Activated CD8-positive, alpha-beta T cell treated with anti-CD3 and anti-CD28 coated beads for 36 hours (primary cell): Measurements from ENCODE around the gene PRDM5. TPM values are rescaled to one million over a fixed set of nuclear protein-coding genes. Genes with fewer than 3 reads are reported as not detected.

ENCODE experiments used
- ATAC-seq: fragments of 200-7000 bp; cut with Tn5 transposase; one replicate; pipeline ENCODE4 v1.10.0; 2021; ENCODE audit warnings: mild to moderate bottlenecking, moderate library complexity
- CTCF ChIA-PET: fragments of 350-600 bp; sonication (Branson Sonifier 250); formaldehyde crosslinking; loops from one replicate; lab custom pipeline; 2021; ENCODE audit warnings: antibody characterized with exemption; lab: Charles Lee
- POLR2A ChIA-PET: fragments of 350-600 bp; sonication (Branson Sonifier 250); formaldehyde crosslinking; loops from one replicate; lab custom pipeline; 2021; ENCODE audit warnings: antibody characterized with exemption; lab: Charles Lee
- DNase-seq: peaks from one replicate; pipeline ENCODE4 v3.0.0-alpha.2; 2020
- H3K27ac Mint-ChIP-seq: one replicate; pipeline ENCODE4 v1.8.0; 2021; ENCODE audit warnings: mild to moderate bottlenecking, mixed read lengths
- H3K27me3 Mint-ChIP-seq: one replicate; pipeline ENCODE4 v1.8.0; 2021; ENCODE audit warnings: mixed read lengths
- H3K36me3 Mint-ChIP-seq: one replicate; pipeline ENCODE4 v1.8.0; 2021; ENCODE audit warnings: low read depth, mixed read lengths
- H3K4me1 Mint-ChIP-seq: one replicate; pipeline ENCODE4 v1.8.0; 2021; ENCODE audit warnings: low read depth, mixed read lengths
- H3K4me3 Mint-ChIP-seq: one replicate; pipeline ENCODE4 v1.8.0; 2021; ENCODE audit warnings: mild to moderate bottlenecking, moderate library complexity, mixed read lengths
- H3K9me3 Mint-ChIP-seq: one replicate; pipeline ENCODE4 v1.8.0; 2021; ENCODE audit warnings: mixed read lengths
- intact Hi-C: fragments of 100-400 bp; cut with micrococcal nuclease; formaldehyde crosslinking; loops from one replicate; pipeline ENCODE4 v1.10.0; 2022
- total RNA-seq, 2 experiments: library from RNA; stranded (reverse); gene quantifications; one replicate each; pipeline ENCODE4 v1.2.3, GENCODE V29; 2021
- TF ChIP-seq, protein P1 (sequence below): fragments of 200-600 bp; IDR thresholded peaks from one replicate; pipeline ENCODE4 v1.8.0; 2022; ENCODE audit warnings: antibody characterized with exemption, mild to moderate bottlenecking

The PRDM5 gene
- total RNA-seq, 2 experiments from 2014 or later, result 0.51 to 0.52 TPM

DNA sequence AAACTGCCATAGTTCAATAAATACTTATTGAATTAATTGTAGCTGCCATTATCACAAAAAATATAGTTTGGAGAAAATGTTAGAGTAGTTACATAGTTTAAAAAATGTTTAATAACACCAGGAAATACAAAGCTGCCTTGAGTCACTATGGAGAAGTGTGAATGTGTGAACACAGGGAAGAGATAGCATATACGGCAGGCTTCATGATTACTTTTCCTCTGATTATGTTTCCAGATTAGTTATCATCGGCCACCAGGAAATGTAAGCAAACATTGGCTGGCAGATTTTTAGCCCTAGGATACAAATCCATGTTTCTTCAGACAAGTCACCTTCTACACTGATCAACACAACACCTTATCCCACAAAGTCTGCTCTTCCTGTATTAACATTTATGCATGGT lies 4.4 kb downstream of the PRDM5 start:
- peaks cover 11% of the 10 kb centered on the region for H3K27me3 Mint-ChIP-seq
- H3K36me3 Mint-ChIP-seq, result no peaks in the 10 kb centered on the region
- no peaks in the 10 kb centered on the region for H3K9me3 Mint-ChIP-seq
- POLR2A ChIA-PET, result no interaction called here
- no peak overlapping the region for H3K4me3 Mint-ChIP-seq
- intact Hi-C loops, result no loop called here
- H3K27ac Mint-ChIP-seq, result no peak overlapping the region
- H3K4me1 Mint-ChIP-seq, result peaks cover 19% of the 10 kb centered on the region
- DNase-seq (no peak), ATAC-seq (no peak)
- CTCF ChIA-PET, result interaction anchor here (1.1 to 1.8 kb wide), 3 partner anchors 16 to 132 kb away, joined by 3 to 6 read pairs (median 3); no protein-coding TSS in a partner anchor
- TF ChIP-seq, protein P1, sequence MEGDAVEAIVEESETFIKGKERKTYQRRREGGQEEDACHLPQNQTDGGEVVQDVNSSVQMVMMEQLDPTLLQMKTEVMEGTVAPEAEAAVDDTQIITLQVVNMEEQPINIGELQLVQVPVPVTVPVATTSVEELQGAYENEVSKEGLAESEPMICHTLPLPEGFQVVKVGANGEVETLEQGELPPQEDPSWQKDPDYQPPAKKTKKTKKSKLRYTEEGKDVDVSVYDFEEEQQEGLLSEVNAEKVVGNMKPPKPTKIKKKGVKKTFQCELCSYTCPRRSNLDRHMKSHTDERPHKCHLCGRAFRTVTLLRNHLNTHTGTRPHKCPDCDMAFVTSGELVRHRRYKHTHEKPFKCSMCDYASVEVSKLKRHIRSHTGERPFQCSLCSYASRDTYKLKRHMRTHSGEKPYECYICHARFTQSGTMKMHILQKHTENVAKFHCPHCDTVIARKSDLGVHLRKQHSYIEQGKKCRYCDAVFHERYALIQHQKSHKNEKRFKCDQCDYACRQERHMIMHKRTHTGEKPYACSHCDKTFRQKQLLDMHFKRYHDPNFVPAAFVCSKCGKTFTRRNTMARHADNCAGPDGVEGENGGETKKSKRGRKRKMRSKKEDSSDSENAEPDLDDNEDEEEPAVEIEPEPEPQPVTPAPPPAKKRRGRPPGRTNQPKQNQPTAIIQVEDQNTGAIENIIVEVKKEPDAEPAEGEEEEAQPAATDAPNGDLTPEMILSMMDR, result no peak

DNA sequence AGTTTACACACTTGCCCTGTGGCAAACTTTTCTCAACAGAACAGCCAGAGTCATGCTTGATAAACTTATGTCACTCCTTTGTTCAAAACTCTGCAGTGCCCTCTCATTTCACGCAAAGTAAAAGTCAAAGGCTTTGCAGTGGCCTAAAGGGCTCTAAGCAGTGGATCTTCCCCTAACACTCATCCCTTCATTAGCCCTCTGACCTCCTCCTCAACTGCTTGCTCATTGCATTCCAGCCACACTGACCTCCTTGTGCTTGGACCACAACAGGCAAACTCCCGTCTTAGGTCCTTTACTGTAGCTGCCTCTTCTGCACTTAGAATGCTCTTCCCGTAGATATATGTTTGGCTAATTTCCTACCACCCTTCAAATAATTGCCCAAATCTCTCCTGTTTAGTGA lies 5.6 kb downstream of the PRDM5 start:
- H3K4me1 Mint-ChIP-seq, result peaks cover 16% of the 10 kb centered on the region
- peaks cover 11% of the 10 kb centered on the region for H3K27me3 Mint-ChIP-seq
- ChIA-PET CTCF (no interaction called here), POLR2A (no interaction called here)
- DNase-seq (no peak), ATAC-seq (no peak)
- no peak overlapping the region for H3K4me3 Mint-ChIP-seq
- no peak overlapping the region for H3K27ac Mint-ChIP-seq
- H3K36me3 Mint-ChIP-seq, result no peaks in the 10 kb centered on the region
- intact Hi-C loops, result no loop called here
- TF ChIP-seq, protein P1, result no peak
- no peaks in the 10 kb centered on the region for H3K9me3 Mint-ChIP-seq

DNA sequence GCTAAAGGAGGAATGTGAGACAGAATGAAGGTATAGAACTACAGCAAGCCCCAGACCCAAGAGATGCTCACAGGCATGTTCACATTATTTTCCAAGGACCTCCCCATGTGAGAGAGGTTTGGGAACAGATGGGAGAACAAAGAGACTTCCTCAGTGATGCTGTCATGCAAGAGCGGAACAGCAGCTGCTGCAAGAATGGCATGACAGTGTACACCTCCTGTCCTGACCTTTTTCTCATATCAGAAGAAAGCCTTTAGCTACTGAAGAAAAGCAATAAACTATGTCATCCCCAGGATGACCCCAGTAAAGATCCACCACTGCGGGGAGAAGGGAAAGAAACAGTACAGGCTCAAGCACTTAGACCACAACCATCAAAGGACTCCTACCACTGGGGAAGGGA lies 7.2 kb downstream of the PRDM5 start:
- H3K36me3 Mint-ChIP-seq, result no peaks in the 10 kb centered on the region
- TF ChIP-seq, protein P1, result no peak
- no peak for ATAC-seq
- H3K27ac Mint-ChIP-seq, result no peak overlapping the region
- no peak overlapping the region for H3K4me3 Mint-ChIP-seq
- POLR2A ChIA-PET, result no interaction called here
- H3K4me1 Mint-ChIP-seq, result peaks cover 12% of the 10 kb centered on the region
- DNase-seq, result no peak
- no peaks in the 10 kb centered on the region for H3K9me3 Mint-ChIP-seq
- intact Hi-C loops, result no loop called here
- peaks cover 4% of the 10 kb centered on the region for H3K27me3 Mint-ChIP-seq
- CTCF ChIA-PET, result no interaction called here

DNA sequence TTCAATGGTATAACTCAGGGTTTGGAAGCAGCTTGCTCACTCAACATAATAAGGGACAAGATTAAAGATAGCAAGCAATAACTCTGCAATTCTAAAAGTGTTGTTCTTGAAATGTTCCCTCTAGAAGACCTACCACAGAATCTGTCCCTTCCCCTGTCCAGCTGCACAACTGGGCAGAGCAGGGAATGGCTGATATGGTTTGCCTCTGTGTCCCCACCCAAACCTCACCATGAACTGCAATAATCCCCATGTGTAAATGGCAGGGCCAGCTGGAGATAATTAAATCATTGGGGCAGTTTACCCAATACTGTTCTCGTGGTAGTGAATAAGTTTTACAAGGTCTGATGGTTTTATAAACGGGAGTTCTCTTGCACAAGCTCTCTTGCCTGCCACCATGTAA lies 19.1 kb downstream of the PRDM5 start:
- H3K27me3 Mint-ChIP-seq, result no peaks in the 10 kb centered on the region
- no peak overlapping the region for H3K4me3 Mint-ChIP-seq
- H3K4me1 Mint-ChIP-seq, result peaks cover 7% of the 10 kb centered on the region
- peaks cover 2% of the 10 kb centered on the region for H3K36me3 Mint-ChIP-seq
- ATAC-seq (peak; percentile 27), DNase-seq (no peak)
- intact Hi-C loops, result no loop called here
- no peaks in the 10 kb centered on the region for H3K9me3 Mint-ChIP-seq
- CTCF ChIA-PET, result interaction anchor here (1.2 to 1.6 kb wide), 3 partner anchors 8 to 74 kb away, joined by 3 to 4 read pairs (median 4); no protein-coding TSS in a partner anchor
- TF ChIP-seq, protein P1, result no peak
- no peak overlapping the region for H3K27ac Mint-ChIP-seq
- POLR2A ChIA-PET, result interaction anchor here (0.6 kb wide), 1 partner anchor 17 kb away, joined by 3 read pairs; no protein-coding TSS in a partner anchor

DNA sequence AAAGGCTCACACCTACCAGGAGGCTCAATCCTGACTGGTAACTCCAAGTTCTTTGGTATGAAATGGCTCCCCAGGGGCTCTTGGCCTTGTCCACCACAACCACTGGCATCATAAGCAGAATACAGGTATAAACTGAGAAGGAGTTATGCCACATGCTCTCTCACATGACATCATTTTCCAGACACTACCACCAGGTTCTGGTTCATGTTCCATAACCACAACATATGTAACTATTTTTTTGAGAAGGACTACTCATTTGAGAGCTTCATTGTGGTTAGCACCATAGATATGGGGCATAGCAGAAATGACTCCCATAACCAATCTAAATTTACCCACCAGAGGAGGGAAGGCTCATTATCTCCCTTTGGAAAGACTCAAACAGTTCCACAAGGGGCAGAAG lies 19.6 kb downstream of the PRDM5 start:
- POLR2A ChIA-PET, result no interaction called here
- DNase-seq (peak; percentile 35), ATAC-seq (peak; percentile 79)
- Mint-ChIP-seq H3K9me3 (no peaks in the 10 kb centered on the region), H3K4me1 (peaks cover 7% of the 10 kb centered on the region), H3K27ac (no peak overlapping the region), H3K36me3 (peaks cover 2% of the 10 kb centered on the region), H3K4me3 (no peak overlapping the region), H3K27me3 (no peaks in the 10 kb centered on the region)
- CTCF ChIA-PET, result interaction anchor here (1.4 to 1.6 kb wide), 2 partner anchors 9 to 29 kb away, joined by 4 read pairs; no protein-coding TSS in a partner anchor
- TF ChIP-seq, protein P1, result no peak
- intact Hi-C loops, result no loop called here
